Dermis microvascular lymphatic vessel endothelial cell (primary cell): Measurements from ENCODE around the gene CHAF1B. TPM values are rescaled to one million over a fixed set of nuclear protein-coding genes. Genes with fewer than 3 reads are reported as not detected.
A peak's percentile ranks its signal among the peaks of the same experiment; 100 is the strongest.
"Not testable (repeated sequence)": the region's sequence is repeated elsewhere in the genome, so short reads cannot be mapped to it uniquely, and the experiment has no call there.

Source experiments
- DNase-seq, 2 donors: peaks; one replicate each; pipeline versions ENCODE4 v3.0.0 to v3.0.0-alpha.2; 2010; ENCODE audit warnings: low read depth in 2 of 2
- total RNA-seq: library from RNA; depleted of rRNA; stranded (reverse); fragments of >200 nt; gene quantifications from 2 replicates; pipeline ENCODE4 v1.2.1, GENCODE V29; 2014

The CHAF1B gene
- total RNA-seq, 1 donor from 2014 or later: 3.3 TPM

- no peak for DNase-seq
Measured at GRCh38 chr21:36388096-36388495, 2.9 kb downstream of the CHAF1B start.

DNA sequence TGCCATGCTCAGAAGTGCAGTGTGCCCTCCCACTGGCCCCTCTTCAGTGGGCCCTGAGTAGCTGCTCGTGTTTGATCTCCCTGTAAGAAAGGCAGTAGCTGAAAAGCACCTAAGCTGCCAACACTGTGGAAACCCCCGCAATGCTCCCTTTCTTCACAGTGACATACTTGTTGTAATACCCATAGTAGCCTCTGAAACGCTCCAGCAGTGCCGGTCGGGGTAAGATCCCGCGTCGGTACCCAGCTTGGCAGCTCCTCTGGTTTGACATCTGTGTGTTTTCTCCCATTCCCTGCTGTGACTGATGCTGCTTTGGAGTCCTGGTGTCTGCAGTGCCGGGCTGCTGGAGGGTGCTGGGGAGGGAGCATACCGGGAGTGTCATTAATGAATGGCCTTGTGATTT is 3.6 kb downstream of the CHAF1B start:
- no peak for DNase-seq

DNA sequence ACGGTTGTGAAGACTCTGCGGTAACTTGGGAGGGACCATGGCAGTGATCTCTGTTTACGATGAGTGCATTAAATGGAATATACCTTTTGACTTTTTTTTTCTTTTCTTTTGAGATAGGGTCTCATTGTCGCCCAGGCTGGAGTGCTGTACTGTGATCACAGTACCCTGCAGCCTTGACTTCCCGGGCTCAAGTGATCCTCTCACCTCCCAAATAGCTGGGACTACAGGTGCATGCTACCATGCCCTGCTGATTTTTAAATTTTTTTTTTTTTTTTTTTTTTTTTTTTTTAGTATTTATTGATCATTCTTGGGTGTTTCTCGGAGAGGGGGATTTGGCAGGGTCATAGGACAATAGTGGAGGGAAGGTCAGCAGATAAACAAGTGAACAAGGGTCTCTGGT is 6.5 kb downstream of the CHAF1B start:
- DNase-seq: not testable (repeated sequence)

GRCh38 chr21:36395353-36396111 is 10.3 kb downstream of the CHAF1B start:
- no peak for DNase-seq

- no peak for DNase-seq
Measured at GRCh38 chr21:36396325-36396724, 11.1 kb downstream of the CHAF1B start.

DNA sequence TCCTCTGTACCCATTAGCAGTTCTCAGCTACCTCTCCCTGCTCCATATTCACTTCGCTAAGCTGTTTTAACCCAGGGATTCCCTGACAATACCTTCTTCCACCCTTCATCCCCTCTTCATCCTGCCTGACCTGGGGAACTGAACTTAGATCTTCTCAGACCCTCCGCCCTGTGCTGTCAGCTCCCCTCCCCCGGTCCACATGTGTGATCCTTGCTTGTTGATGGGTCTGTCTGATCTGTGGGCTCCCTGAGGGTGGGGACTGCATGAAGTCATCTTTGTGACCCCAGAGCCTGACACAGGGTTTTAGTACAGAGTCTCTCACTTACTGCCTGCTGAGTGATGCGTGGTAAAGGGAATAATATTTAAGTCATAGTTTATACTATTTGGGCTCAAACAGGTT is 11.8 kb downstream of the CHAF1B start:
- DNase-seq: no peak

- DNase-seq: no peak
Measured at GRCh38 chr21:36397606-36398005, 12.4 kb downstream of the CHAF1B start.

- DNase-seq: not testable (repeated sequence)
Measured at GRCh38 chr21:36399736-36400135, 14.5 kb downstream of the CHAF1B start.

GRCh38 chr21:36400719-36401118 is 15.5 kb downstream of the CHAF1B start:
- no peak for DNase-seq

DNA sequence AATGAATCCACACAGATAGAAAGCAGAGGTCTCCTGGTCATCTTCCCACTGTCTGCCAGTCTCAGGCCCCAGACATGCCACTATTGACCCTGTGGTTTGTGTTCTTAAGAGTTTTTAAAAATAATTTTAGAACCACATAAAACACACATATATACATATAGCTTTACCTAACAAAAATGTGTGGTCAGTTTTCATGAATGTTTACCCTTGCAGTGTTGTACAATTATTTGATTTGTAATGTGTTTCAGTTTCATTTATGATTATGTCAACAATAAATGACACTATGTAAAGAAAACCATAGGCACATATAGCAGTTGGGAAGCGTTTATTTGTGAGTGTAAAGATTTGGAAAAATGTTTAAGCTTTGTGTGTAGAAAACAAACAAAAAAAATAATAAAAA is 17.1 kb downstream of the CHAF1B start:
- DNase-seq: no peak

- DNase-seq: no peak
Measured at GRCh38 chr21:36403713-36404112, 18.5 kb downstream of the CHAF1B start.

DNA sequence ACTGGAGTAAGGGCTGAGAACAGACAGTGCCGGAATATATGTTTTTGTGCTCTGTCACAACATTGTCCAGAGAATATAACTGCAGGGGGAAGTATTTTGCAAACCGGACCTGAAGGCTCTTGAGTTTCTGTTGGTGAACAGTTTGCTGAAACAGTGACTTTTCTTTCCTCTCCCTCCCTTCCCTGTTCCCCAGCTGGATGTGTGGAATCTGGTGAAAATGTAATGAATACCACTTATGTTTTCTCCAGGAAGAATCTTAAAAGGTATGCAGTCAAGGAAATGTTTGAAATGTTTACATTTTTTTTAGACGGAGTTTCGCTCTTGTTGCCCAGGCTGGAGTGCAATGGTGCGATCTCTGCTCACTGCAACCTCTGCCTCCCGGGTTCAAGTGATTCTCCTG is 23.4 kb downstream of the CHAF1B start:
- no peak for DNase-seq

GRCh38 chr21:36411301-36411700 is 26.1 kb downstream of the CHAF1B start:
- DNase-seq: no peak

- no peak for DNase-seq
Measured at GRCh38 chr21:36412916-36413315, 27.7 kb downstream of the CHAF1B start.

- no peak for DNase-seq
Measured at GRCh38 chr21:36415375-36415774, 30.2 kb downstream of the CHAF1B start.

GRCh38 chr21:36419241-36419640 is 34.0 kb downstream of the CHAF1B start:
- DNase-seq: no peak

DNA sequence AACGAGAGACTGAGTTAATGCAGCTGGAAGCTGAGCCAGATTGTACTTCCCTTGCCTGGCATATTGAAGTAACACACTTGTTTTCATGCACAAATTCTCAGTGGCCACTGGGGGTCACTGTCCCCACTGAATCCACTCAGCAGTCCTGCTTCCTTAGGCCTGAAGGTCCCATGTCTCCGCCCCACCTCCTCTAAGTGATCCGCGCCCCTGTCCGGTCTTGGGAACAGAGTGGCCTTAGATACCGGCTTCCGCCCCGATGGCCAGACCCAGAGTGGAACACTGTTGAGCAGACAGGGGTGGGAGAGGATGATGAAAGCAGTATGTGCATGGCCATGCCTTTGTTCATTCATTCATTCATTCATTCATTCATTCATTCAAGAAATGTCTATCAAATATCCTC is 34.8 kb downstream of the CHAF1B start:
- peak; percentile 78 to 95 for DNase-seq

DNA sequence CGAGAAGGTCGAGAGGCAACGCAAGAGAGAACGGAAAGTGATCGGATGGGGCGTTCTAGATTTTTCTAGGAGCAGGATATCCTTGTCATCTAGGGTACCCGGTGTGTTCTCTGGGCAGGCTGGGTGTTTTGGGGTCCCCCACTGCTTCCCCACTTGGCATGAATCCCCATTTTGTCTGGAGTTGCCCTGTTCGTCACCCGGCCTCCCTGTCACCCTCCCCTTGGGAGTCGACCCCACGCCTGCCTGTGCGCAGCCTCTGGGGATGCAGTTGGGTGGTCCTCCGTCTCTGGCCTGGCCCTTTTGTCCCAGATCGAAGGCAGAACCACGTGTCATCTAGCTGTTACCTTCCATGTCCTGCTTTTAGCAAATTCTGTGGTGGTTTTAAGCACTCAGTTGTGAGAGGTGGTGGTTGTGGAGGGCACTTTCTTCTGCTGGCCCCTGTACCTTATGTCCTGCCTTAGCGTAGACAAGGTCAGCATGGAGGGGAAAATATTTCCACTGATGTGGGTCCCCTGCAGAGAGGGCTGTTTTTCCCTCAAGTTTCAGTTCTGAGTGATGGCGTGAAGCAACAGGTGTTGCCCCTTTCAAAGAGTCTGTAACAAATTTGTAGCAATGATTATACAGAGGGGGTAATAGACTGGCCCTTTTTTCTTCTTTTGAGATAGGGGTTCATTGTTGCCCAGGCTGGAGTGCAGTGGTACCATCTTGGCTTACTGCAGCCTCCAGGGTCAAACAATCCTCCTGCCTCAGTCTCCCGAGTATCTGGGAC is 35.6 kb downstream of the CHAF1B start:
- DNase-seq: no peak

GRCh38 chr21:36422279-36423098 is 37.3 kb downstream of the CHAF1B start:
- DNase-seq: peak; percentile 42 to 84

- DNase-seq: no peak
Measured at GRCh38 chr21:36423771-36424433, 38.7 kb downstream of the CHAF1B start.

DNA sequence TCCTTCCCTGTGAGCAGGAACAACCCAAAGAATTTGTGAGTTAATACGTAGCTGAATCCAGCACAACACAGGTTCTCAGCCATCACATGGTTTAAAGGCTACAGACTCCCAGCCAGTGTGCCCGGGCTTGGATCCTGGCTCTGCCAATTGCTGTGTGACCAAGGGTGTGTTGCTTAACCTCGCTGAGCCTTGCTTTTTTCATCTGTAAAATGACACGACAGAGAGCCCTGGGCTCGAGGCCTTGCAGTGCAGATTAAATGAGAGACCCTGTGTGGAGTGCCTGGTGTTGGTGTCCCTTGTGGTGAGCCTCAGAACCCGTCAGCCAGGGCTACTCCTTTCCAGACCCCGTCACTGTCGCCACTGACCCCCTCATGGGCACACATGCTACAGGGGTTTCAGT is 39.4 kb downstream of the CHAF1B start:
- no peak for DNase-seq

- no peak for DNase-seq
Measured at GRCh38 chr21:36425286-36425685, 40.1 kb downstream of the CHAF1B start.
